Neural cell (in vitro differentiated cells): Measurements from ENCODE around the gene RYK.

Experiments used
- RAD21 ChIP-seq: fragments of 450-650 bp; conservative IDR thresholded peaks from 2 replicates; pipeline ENCODE4 v1.6.1; 2014; ENCODE audit warnings: antibody characterized with exemption, mild to moderate bottlenecking, moderate library complexity
- TF ChIP-seq, protein P1 (sequence below): IDR thresholded peaks from 2 replicates; pipeline ENCODE4 v1.6.1; 2012; ENCODE audit warnings: borderline replicate concordance

DNA sequence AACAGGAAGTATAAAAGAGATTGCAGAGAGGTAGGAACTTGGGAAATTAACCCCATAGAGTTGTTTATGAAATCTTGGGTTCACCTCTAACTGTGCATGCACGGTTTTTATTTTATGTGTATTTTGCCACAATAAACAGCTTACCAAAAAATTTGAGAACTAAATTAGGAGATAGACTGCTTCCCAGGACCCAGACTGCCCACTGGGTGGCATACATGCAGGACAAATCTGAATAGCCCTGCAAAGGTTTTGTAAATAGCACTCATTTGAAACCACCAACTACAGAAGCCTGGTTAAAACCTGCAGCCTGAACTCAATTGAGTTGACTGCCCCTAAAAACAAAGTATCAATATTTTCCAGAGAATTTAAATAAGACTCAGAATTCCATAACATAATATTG, 124.5 kb downstream of the RYK start:
- TF ChIP-seq RAD21 = no peak
- TF ChIP-seq, protein P1, sequence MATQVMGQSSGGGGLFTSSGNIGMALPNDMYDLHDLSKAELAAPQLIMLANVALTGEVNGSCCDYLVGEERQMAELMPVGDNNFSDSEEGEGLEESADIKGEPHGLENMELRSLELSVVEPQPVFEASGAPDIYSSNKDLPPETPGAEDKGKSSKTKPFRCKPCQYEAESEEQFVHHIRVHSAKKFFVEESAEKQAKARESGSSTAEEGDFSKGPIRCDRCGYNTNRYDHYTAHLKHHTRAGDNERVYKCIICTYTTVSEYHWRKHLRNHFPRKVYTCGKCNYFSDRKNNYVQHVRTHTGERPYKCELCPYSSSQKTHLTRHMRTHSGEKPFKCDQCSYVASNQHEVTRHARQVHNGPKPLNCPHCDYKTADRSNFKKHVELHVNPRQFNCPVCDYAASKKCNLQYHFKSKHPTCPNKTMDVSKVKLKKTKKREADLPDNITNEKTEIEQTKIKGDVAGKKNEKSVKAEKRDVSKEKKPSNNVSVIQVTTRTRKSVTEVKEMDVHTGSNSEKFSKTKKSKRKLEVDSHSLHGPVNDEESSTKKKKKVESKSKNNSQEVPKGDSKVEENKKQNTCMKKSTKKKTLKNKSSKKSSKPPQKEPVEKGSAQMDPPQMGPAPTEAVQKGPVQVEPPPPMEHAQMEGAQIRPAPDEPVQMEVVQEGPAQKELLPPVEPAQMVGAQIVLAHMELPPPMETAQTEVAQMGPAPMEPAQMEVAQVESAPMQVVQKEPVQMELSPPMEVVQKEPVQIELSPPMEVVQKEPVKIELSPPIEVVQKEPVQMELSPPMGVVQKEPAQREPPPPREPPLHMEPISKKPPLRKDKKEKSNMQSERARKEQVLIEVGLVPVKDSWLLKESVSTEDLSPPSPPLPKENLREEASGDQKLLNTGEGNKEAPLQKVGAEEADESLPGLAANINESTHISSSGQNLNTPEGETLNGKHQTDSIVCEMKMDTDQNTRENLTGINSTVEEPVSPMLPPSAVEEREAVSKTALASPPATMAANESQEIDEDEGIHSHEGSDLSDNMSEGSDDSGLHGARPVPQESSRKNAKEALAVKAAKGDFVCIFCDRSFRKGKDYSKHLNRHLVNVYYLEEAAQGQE = no peak
